Suprapubic skin (tissue), 4 donors: ENCODE data around the gene CDA.

Source experiments
- CTCF ChIP-seq, 2 donors: fragments of 200-600 bp in 1 of 2; fragments of 450-650 bp in 1 of 2; sonication (generic) in 1 of 2; IDR thresholded peaks; one replicate each; pipeline ENCODE4 v1.5.1; 2016 to 2019; ENCODE audit warnings: antibody characterized with exemption in 2 of 2, mild to moderate bottlenecking in 1 of 2, moderate library complexity in 1 of 2
- POLR2A ChIP-seq, 2 donors: fragments of 450-650 bp; IDR thresholded peaks; one replicate each; pipeline ENCODE4 v1.6.1; 2017; ENCODE audit warnings: antibody characterized with exemption in 2 of 2, mild to moderate bottlenecking in 2 of 2, moderate library complexity in 2 of 2
- POLR2AphosphoS5 ChIP-seq, 3 donors: sonication (generic); formaldehyde crosslinking; IDR thresholded peaks; one replicate each; pipeline ENCODE4 v1.6.1; 2017; ENCODE audit warnings: antibody characterized with exemption in 3 of 3

- TF ChIP-seq CTCF (IDR thresholded peaks at IDR 0.05) (no peak), POLR2AphosphoS5 (IDR thresholded peaks at IDR 0.05) (no peak), POLR2A (IDR thresholded peaks at IDR 0.05) (no peak)
These were observed 14.1 kb downstream of the CDA start for GRCh38 chr1:20602851-20603450.
